KMS-11 (cell line): ENCODE results near the gene NPB.

Experiments
- H2AFZ ChIP-seq: fragments of 200-600 bp; sonication (generic); 2 replicates; pipeline ENCODE4 v1.6.1; 2016; ENCODE audit warnings: antibody characterized with exemption, mixed run types, low read depth
- H3K27ac ChIP-seq: fragments of 200-600 bp; sonication (generic); 2 replicates; pipeline ENCODE4 v1.6.1; 2016; ENCODE audit warnings: mild to moderate bottlenecking, mixed run types
- H3K27me3 ChIP-seq: fragments of 200-600 bp; sonication (generic); 2 replicates; pipeline ENCODE4 v1.6.1; 2017; ENCODE audit warnings: mild to moderate bottlenecking, low read depth, mixed run types, moderate library complexity; ENCODE audit not compliant: insufficient read depth
- H3K36me3 ChIP-seq: fragments of 200-600 bp; sonication (generic); 2 replicates; pipeline ENCODE4 v1.6.1; 2017; ENCODE audit warnings: mild to moderate bottlenecking, mixed run types; ENCODE audit not compliant: insufficient read depth
- H3K4me1 ChIP-seq: fragments of 200-600 bp; sonication (generic); 2 replicates; pipeline ENCODE4 v1.6.1; 2016; ENCODE audit warnings: mild to moderate bottlenecking, low read depth, mixed run types; ENCODE audit not compliant: poor library complexity, severe bottlenecking
- H3K4me2 ChIP-seq: fragments of 200-600 bp; sonication (generic); 2 replicates; pipeline ENCODE4 v1.7.0; 2016; ENCODE audit warnings: mild to moderate bottlenecking, mixed run types
- H3K4me3 ChIP-seq: fragments of 200-600 bp; sonication (generic); IDR thresholded peaks from 2 replicates; pipeline ENCODE4 v1.6.1; 2017; ENCODE audit warnings: low read depth, low read length, mixed read lengths; ENCODE audit not compliant: insufficient read depth
- H3K79me2 ChIP-seq: fragments of 200-600 bp; sonication (generic); 2 replicates; pipeline ENCODE4 v1.6.1; 2016; ENCODE audit warnings: low read depth, mixed run types; ENCODE audit not compliant: insufficient read depth
- H3K9ac ChIP-seq: fragments of 200-600 bp; sonication (generic); 2 replicates; pipeline ENCODE4 v1.6.1; 2016; ENCODE audit warnings: mild to moderate bottlenecking, mixed run types
- H4K20me1 ChIP-seq: fragments of 200-600 bp; sonication (generic); 2 replicates; pipeline ENCODE4 v1.6.1; 2016; ENCODE audit warnings: mild to moderate bottlenecking, mixed run types; ENCODE audit not compliant: insufficient read depth
- TF ChIP-seq, protein P1 (sequence below): fragments of 200-600 bp; sonication (generic); conservative IDR thresholded peaks from 2 replicates; pipeline ENCODE4 v1.6.1; 2017; ENCODE audit warnings: low read depth, mild to moderate bottlenecking, antibody characterized with exemption, low read length, moderate library complexity, mixed read lengths

The NPB gene

DNA sequence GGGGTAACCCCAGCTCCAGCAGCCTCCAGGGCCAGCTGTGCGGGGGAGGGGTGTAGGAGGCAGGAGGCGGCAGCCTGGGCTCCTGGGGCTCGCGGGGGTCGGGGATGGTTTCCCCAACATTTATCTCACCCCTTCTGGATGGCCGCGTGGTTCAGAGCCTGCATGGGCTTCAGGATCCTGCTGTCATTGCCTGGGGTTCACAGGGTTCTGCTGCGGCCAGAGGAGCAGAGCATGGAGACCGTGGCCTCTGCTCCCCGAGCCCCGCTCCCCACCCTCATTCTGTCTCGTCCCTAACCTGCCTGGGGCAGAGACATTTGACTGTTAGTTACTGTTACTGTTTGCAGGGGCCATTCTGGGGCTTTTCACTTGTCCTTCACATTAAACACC, 40.1 kb downstream of the NPB start:
- Histone ChIP-seq H3K79me2 (no peaks in the 10 kb centered on the region), H3K4me1 (peaks cover 18% of the 10 kb centered on the region), H3K4me2 (peak overlapping the region; percentile 68; the same call in 1 of the 2 replicates), H3K27me3 (peaks cover 10% of the 10 kb centered on the region; the same call in 1 of the 2 replicates), H4K20me1 (no peaks in the 10 kb centered on the region), H3K4me3 (no peak overlapping the region), H3K27ac (no peak overlapping the region), H2AFZ (peak overlapping the region; percentile 48), H3K36me3 (no peaks in the 10 kb centered on the region), H3K9ac (0 out of 2 replicates have a peak overlapping the region, but pooled peaks have one; percentile 3)
- TF ChIP-seq, protein P1, sequence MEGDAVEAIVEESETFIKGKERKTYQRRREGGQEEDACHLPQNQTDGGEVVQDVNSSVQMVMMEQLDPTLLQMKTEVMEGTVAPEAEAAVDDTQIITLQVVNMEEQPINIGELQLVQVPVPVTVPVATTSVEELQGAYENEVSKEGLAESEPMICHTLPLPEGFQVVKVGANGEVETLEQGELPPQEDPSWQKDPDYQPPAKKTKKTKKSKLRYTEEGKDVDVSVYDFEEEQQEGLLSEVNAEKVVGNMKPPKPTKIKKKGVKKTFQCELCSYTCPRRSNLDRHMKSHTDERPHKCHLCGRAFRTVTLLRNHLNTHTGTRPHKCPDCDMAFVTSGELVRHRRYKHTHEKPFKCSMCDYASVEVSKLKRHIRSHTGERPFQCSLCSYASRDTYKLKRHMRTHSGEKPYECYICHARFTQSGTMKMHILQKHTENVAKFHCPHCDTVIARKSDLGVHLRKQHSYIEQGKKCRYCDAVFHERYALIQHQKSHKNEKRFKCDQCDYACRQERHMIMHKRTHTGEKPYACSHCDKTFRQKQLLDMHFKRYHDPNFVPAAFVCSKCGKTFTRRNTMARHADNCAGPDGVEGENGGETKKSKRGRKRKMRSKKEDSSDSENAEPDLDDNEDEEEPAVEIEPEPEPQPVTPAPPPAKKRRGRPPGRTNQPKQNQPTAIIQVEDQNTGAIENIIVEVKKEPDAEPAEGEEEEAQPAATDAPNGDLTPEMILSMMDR = no peak

DNA sequence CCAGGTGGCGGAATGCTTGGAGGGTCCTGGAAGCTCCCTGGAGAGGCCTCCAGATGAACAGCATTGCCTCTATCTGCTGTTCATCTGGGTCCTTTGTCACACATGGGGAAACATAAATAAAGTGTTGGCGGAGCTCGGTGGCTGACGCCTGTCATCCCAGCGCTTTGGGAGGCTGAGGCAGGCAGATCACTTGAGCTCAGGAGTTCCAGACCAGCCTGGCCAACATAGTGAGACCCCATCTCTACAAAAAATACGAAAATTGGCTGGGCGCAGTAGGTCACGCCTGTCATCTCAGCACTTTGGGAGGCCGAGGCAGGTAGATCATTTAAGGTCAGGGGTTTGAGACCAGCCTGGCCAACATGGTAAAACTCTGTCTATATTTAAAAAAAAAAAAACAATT, 42.8 kb downstream of the NPB start:
- H2AFZ ChIP-seq = no peak overlapping the region
- H3K9ac ChIP-seq = no peak overlapping the region
- H3K79me2 ChIP-seq = no peaks in the 10 kb centered on the region
- H4K20me1 ChIP-seq = no peaks in the 10 kb centered on the region
- TF ChIP-seq, protein P1 = no peak
- H3K4me2 ChIP-seq = no peak overlapping the region
- no peak overlapping the region for H3K4me3 ChIP-seq
- peaks cover 10% of the 10 kb centered on the region; the same call in 1 of the 2 replicates for H3K27me3 ChIP-seq
- H3K36me3 ChIP-seq = no peaks in the 10 kb centered on the region
- no peak overlapping the region for H3K27ac ChIP-seq
- peaks cover 11% of the 10 kb centered on the region for H3K4me1 ChIP-seq

DNA sequence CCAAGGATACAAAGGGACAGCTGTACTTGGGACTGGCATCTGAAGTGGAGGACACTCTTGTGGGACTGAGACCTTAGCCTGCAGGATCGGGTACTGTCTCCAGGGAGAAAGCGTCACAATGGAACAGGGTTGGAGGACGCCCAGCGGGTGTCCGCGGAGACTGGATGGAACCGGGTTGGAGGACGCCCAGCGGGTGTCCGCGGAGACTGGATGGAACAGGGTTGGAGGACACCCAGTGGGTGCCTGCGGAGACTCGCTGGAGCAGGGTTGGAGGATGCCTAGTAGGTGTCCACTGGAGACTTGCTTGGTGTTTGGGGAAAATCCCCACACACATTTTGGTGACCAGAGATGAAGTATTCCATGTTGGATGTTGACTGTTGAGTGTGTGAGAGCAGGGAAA, 45.2 kb downstream of the NPB start, which contains the start of gene MYADML2:
TSS of gene MYADML2 (minus strand) at position 45 of the 400 bp plus-strand sequence. CDS start 5,492 bp downstream, outside the sequence.
- H3K79me2 ChIP-seq = no peaks in the 10 kb centered on the region
- no peak within 1 kb of the TSS for H3K27ac ChIP-seq
- H3K4me1 ChIP-seq = peaks cover 2% of the 10 kb centered on the region
- no peaks in the 10 kb centered on the region for H4K20me1 ChIP-seq
- no peak within 1 kb of the TSS for H3K4me2 ChIP-seq
- no peaks in the 10 kb centered on the region for H3K36me3 ChIP-seq
- H3K4me3 ChIP-seq = no peak within 1 kb of the TSS
- no peak within 1 kb of the TSS for H3K9ac ChIP-seq
- TF ChIP-seq, protein P1 = no peak
- peaks cover 22% of the 10 kb centered on the region; the same call in 1 of the 2 replicates for H3K27me3 ChIP-seq
- no peak within 1 kb of the TSS for H2AFZ ChIP-seq

DNA sequence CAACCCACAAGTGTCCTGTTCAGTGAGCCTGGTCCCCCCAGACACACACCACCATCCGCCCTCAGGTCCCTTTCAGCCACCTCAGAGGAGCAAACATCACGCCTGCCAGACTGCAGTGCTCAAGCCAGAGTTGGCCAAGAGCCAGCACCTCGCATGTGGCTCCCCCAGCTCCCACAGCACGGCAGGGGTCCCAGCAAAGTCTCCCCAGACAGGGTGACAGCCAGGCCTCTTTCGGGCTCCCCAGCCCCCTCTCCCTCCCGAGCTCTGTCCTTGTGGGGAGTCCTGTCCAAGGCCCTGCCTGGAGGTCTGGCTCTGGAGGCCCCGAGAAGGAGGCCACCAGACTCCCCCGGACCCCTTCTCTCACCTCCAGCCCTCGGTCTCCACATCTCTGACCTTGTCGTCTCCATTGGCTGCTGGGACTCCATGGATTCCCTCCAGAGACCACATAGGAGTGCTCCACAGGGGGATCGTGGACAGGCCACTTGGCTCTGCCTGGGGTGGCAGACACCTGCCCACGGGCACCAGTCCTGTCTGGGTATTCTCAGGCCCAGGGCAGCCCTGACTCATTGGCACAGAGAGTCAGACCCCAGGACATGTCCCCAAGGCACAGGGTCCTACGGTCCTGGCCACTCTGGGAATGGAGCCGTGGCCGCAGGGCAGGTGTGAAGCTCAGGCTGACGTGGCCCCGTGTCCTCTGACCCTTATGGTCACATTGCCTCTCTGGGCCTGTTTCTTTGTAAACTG, 46.8 kb downstream of the NPB start:
- TF ChIP-seq, protein P1 = no peak
- Histone ChIP-seq H4K20me1 (no peaks in the 10 kb centered on the region), H3K4me2 (no peak overlapping the region), H3K36me3 (no peaks in the 10 kb centered on the region), H3K27me3 (peaks cover 28% of the 10 kb centered on the region), H2AFZ (no peak overlapping the region), H3K9ac (no peak overlapping the region), H3K27ac (no peak overlapping the region), H3K4me1 (no peaks in the 10 kb centered on the region), H3K79me2 (no peaks in the 10 kb centered on the region), H3K4me3 (no peak overlapping the region)
